CD14-positive monocyte (primary cell): ENCODE measurements around the gene CANT1. TPM values are rescaled to one million over a fixed set of nuclear protein-coding genes. Genes with fewer than 3 reads are reported as not detected.
"Not testable (repeated sequence)": the region's sequence is repeated elsewhere in the genome, so short reads cannot be mapped to it uniquely, and the experiment has no call there.

Experiments used
- DNase-seq, 3 donors: peaks; one replicate each; pipeline ENCODE4 v3.0.0-alpha.2; 2011 to 2022
- H2AFZ ChIP-seq: 2 replicates; pipeline ENCODE4 v1.6.0; 2012; ENCODE audit warnings: mild to moderate bottlenecking, low read depth, low read length, inconsistent platforms; ENCODE audit not compliant: insufficient read depth, poor library complexity, severe bottlenecking
- H3K27ac ChIP-seq, 2 donors: 1 replicate in 1 of 2; 2 replicates in 1 of 2; pipeline ENCODE4 v1.5.1; 2012 to 2013; ENCODE audit warnings: low read length in 2 of 2, control low read depth in 1 of 2, inconsistent platforms in 1 of 2, low read depth in 1 of 2, mild to moderate bottlenecking in 1 of 2
- H3K27me3 ChIP-seq, 2 donors: one replicate each; pipeline versions ENCODE4 v1.6.0 to v1.6.1; 2011 to 2013; ENCODE audit warnings: low read length in 2 of 2; ENCODE audit not compliant: control insufficient read depth in 2 of 2, insufficient read depth in 2 of 2
- H3K36me3 ChIP-seq, 2 donors: replicated peaks in 1 of 2; 1 replicate in 1 of 2; 2 replicates in 1 of 2; pipeline versions ENCODE4 v1.5.1 to v1.6.1; 2012 to 2013; ENCODE audit warnings: low read length in 2 of 2, control low read depth in 1 of 2, inconsistent platforms in 1 of 2, mild to moderate bottlenecking in 1 of 2; ENCODE audit not compliant: insufficient read depth in 2 of 2, control insufficient read depth in 1 of 2
- H3K4me1 ChIP-seq, 2 donors: 1 replicate in 1 of 2; 2 replicates in 1 of 2; pipeline versions ENCODE4 v1.5.1 to v1.6.1; 2012 to 2013; ENCODE audit warnings: low read length in 2 of 2, control low read depth in 1 of 2, inconsistent platforms in 1 of 2, mild to moderate bottlenecking in 1 of 2, moderate library complexity in 1 of 2; ENCODE audit not compliant: insufficient read depth in 2 of 2, control insufficient read depth in 1 of 2
- H3K4me2 ChIP-seq: replicated peaks from 2 replicates; pipeline ENCODE3; 2012; ENCODE audit warnings: low read length, moderate library complexity, mild to moderate bottlenecking; ENCODE audit not compliant: poor library complexity, severe bottlenecking; ENCODE audit errors: extremely low read depth
- H3K4me3 ChIP-seq, 3 experiments: fragments of 200-600 bp in 1 of 3; sonication (generic) in 1 of 3; replicated peaks in 1 of 3; 1 replicate in 2 of 3; 2 replicates in 1 of 3; pipeline ENCODE4 v1.5.1; 2011 to 2013; ENCODE audit warnings: low read length in 3 of 3, mild to moderate bottlenecking in 3 of 3, control low read depth in 2 of 3, low read depth in 2 of 3, inconsistent platforms in 1 of 3, moderate library complexity in 1 of 3
- H3K79me2 ChIP-seq: 2 replicates; pipeline ENCODE4 v1.6.0; 2012; ENCODE audit warnings: mild to moderate bottlenecking, control low read depth, inconsistent platforms, low read length, moderate library complexity; ENCODE audit not compliant: insufficient read depth
- H3K9ac ChIP-seq: 2 replicates; pipeline ENCODE4 v1.6.0; 2017; ENCODE audit warnings: low read length, mild to moderate bottlenecking; ENCODE audit not compliant: insufficient read depth, poor library complexity, severe bottlenecking
- H3K9me3 ChIP-seq, 2 donors: replicated peaks in 1 of 2; 1 replicate in 1 of 2; 2 replicates in 1 of 2; pipeline versions ENCODE4 v1.5.1 to v1.6.1; 2012 to 2013; ENCODE audit warnings: low read length in 2 of 2, control low read depth in 1 of 2; ENCODE audit not compliant: control insufficient read depth in 1 of 2, insufficient read depth in 1 of 2
- H4K20me1 ChIP-seq: 2 replicates; pipeline ENCODE4 v1.6.0; 2012; ENCODE audit warnings: mild to moderate bottlenecking, low read length, control low read depth, moderate library complexity; ENCODE audit not compliant: insufficient read depth
- H3K27ac Mint-ChIP-seq, 7 donors: one replicate each; pipeline ENCODE4 v1.8.0; 2020; ENCODE audit warnings: mild to moderate bottlenecking in 7 of 7, mixed read lengths in 7 of 7, moderate library complexity in 6 of 7, inconsistent platforms in 2 of 7
- H3K27me3 Mint-ChIP-seq, 3 donors: one replicate each; pipeline ENCODE4 v1.8.0; 2021 to 2022; ENCODE audit warnings: low read depth in 3 of 3, mild to moderate bottlenecking in 3 of 3, mixed read lengths in 3 of 3, moderate library complexity in 3 of 3, inconsistent platforms in 1 of 3
- H3K36me3 Mint-ChIP-seq, 2 donors: one replicate each; pipeline ENCODE4 v1.8.0; 2020; ENCODE audit warnings: mixed read lengths in 2 of 2, inconsistent platforms in 1 of 2, mild to moderate bottlenecking in 1 of 2
- H3K4me1 Mint-ChIP-seq: one replicate; pipeline ENCODE4 v1.8.0; 2020; ENCODE audit warnings: mild to moderate bottlenecking, mixed read lengths
- H3K4me3 Mint-ChIP-seq, 2 donors: one replicate each; pipeline ENCODE4 v1.8.0; 2020; ENCODE audit warnings: mild to moderate bottlenecking in 2 of 2, mixed read lengths in 2 of 2, moderate library complexity in 1 of 2
- H3K9me3 Mint-ChIP-seq, 7 donors: one replicate each; pipeline ENCODE4 v1.8.0; 2020 to 2022; ENCODE audit warnings: mixed read lengths in 7 of 7, mild to moderate bottlenecking in 6 of 7, moderate library complexity in 6 of 7, inconsistent platforms in 2 of 7
- WGBS: methylation state at CpG from one replicate; pipeline ENCODE4 v1.1.5; 2013; ENCODE audit warnings: missing lambda C conversion rate; ENCODE audit not compliant: insufficient coverage; 5-methylcytosine and 5-hydroxymethylcytosine counted together
- intact Hi-C, 2 donors: fragments of 100-400 bp; cut with micrococcal nuclease; formaldehyde crosslinking; loops; one replicate each; pipeline versions ENCODE4 v1.15.0 to v1.15.1; 2023
- polyA plus RNA-seq, 3 donors: library from polyadenylated mRNA; depleted of rRNA in 1 of 3; unstranded in 2 of 3; stranded (reverse) in 1 of 3; fragments of 300-500 nt in 2 of 3; fragments of >200 nt in 1 of 3; fragmentation: Illumina TruSeq in 2 of 3; gene quantifications; 1 replicate in 2 of 3; 2 replicates in 1 of 3; pipeline ENCODE4 v1.2.3, GENCODE V29; 2012 to 2021
- TF ChIP-seq, protein P1 (sequence below): fragments of 200-600 bp; IDR thresholded peaks from one replicate; pipeline ENCODE4 v1.8.0; 2022; ENCODE audit warnings: antibody characterized with exemption, mild to moderate bottlenecking

The CANT1 gene
- polyA plus RNA-seq, 3 donors, result 10.6 to 16.6 (median 14.3) TPM

DNA sequence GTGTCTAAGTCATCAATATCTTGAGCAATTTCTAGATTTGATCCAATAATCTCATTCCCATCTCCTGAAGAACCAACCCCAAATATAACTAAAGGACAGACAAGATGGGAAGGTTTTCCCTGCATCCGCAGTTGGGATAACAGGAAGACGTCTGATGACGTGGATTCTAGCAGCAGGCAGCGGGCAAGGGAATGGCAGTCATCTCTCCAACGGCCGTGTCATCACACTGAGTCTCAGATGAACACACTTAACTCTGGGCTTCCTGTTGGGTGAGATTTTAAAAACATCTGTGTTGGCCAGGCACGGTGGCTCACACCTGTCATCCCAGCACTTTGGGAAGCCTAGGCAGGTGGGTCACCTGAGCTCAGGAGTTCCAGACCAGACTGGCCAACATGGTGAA lies 63.4 kb downstream of the CANT1 start:
- 82% methylated on average over 6 of the region's 7 CpGs for WGBS
- Mint-ChIP-seq H3K9me3 (peaks cover 7 to 20% (median 17%) of the 10 kb centered on the region in 7 donors), H3K27ac (peak overlapping the region in 1 of 7 donors; percentile 37), H3K27me3 (peaks cover 0 to 8% (median 7%) of the 10 kb centered on the region in 3 donors), H3K4me3 (no peak overlapping the region), H3K4me1 (peaks cover 11% of the 10 kb centered on the region), H3K36me3 (peaks cover 3 to 6% of the 10 kb centered on the region in 2 donors)
- H3K79me2 ChIP-seq, result no peaks in the 10 kb centered on the region
- H3K27ac ChIP-seq, result no peak overlapping the region
- no peaks in the 10 kb centered on the region for H3K27me3 ChIP-seq
- H3K9ac ChIP-seq, result no peak overlapping the region
- intact Hi-C loops, result no loop called here
- no peak overlapping the region for H2AFZ ChIP-seq
- TF ChIP-seq, protein P1, sequence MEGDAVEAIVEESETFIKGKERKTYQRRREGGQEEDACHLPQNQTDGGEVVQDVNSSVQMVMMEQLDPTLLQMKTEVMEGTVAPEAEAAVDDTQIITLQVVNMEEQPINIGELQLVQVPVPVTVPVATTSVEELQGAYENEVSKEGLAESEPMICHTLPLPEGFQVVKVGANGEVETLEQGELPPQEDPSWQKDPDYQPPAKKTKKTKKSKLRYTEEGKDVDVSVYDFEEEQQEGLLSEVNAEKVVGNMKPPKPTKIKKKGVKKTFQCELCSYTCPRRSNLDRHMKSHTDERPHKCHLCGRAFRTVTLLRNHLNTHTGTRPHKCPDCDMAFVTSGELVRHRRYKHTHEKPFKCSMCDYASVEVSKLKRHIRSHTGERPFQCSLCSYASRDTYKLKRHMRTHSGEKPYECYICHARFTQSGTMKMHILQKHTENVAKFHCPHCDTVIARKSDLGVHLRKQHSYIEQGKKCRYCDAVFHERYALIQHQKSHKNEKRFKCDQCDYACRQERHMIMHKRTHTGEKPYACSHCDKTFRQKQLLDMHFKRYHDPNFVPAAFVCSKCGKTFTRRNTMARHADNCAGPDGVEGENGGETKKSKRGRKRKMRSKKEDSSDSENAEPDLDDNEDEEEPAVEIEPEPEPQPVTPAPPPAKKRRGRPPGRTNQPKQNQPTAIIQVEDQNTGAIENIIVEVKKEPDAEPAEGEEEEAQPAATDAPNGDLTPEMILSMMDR, result no peak
- DNase-seq, result no peak
- H3K4me3 ChIP-seq, result no peak overlapping the region
- no peak overlapping the region for H3K4me2 ChIP-seq
- no peaks in the 10 kb centered on the region for H3K36me3 ChIP-seq
- no peaks in the 10 kb centered on the region for H4K20me1 ChIP-seq
- H3K9me3 ChIP-seq, result peaks cover 14 to 17% of the 10 kb centered on the region in 2 donors
- peaks cover 9 to 12% of the 10 kb centered on the region in 2 donors for H3K4me1 ChIP-seq

DNA sequence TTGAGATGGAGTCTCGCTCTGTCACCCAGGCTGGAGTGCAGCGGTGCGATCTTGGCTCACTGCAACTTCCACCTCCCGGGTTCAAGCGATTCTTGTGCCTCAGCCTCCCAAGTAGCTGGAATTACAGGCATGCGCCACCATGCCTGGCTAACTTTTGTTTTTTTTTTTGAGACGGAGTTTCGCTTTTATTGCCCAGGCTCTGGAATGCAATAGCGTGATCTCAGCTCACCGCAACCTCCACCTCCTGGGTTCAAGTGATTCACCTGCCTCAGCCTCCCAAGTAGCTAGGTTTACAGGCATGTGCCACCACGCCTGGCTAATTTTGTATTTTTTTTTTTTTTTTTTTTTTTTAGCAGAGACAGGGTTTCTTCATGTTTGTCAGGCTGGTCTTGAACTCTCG lies 64.1 kb downstream of the CANT1 start:
- H3K9me3 ChIP-seq, H3K4me2 ChIP-seq, H2AFZ ChIP-seq, H3K36me3 ChIP-seq, H3K36me3 Mint-ChIP-seq, H3K79me2 ChIP-seq, H3K27ac ChIP-seq, intact Hi-C loops, H3K4me3 Mint-ChIP-seq, H3K4me3 ChIP-seq, H3K27me3 ChIP-seq, H3K9ac ChIP-seq, H3K27me3 Mint-ChIP-seq, H4K20me1 ChIP-seq, DNase-seq: not testable (repeated sequence)
- 94% methylated on average over 9 of the region's 12 CpGs for WGBS
- peaks cover 9 to 12% of the 10 kb centered on the region in 2 donors for H3K4me1 ChIP-seq
- peaks cover 2 to 13% (median 10%) of the 10 kb centered on the region in 7 donors for H3K9me3 Mint-ChIP-seq
- peak overlapping the region in 1 of 7 donors; percentile 48 for H3K27ac Mint-ChIP-seq
- H3K4me1 Mint-ChIP-seq, result peaks cover 11% of the 10 kb centered on the region
